ENCODE results near the gene CHMP5. TPM values are rescaled to one million over a fixed set of nuclear protein-coding genes. Genes with fewer than 3 reads are reported as not detected.

CHMP5 gene
- polyA plus RNA-seq, 1 donor from 2014 or later = 286 TPM

DNA sequence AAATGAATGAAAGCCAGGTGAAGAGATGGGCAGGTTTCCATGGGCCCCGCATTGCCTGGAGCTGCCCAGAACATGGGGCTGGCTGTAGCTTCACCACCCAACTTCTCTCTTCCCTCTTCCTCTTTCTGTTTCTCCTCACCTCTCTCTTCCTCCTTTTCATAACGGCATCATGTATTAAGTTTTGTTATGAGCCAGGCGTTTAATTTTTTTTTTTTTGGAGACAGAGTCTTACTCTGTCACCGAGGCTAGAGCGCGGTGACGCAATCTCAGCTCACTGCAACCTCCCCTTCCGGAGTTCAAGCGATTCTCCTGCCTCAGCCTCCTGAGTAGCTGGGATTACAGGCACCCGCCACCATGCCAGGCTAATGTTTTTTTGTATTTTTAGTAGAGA lies 37.8 kb upstream of the CHMP5 start:
- Histone ChIP-seq H2AFZ (ENCODE audit: low read depth, low read length) (no peak overlapping the region), H3K9ac (ENCODE audit: low read length) (no peak overlapping the region), H3K4me3 (ENCODE audit: low read length) (no peak overlapping the region), H3K27ac (ENCODE audit: low read length) (no peak overlapping the region), H3K9me2 (ENCODE audit: insufficient read depth, low read length) (no peaks in the 10 kb centered on the region), H3K36me3 (ENCODE audit: insufficient read depth, low read length) (no peaks in the 10 kb centered on the region), H3K27me3 (ENCODE audit: insufficient read depth, low read depth, low read length) (no peaks in the 10 kb centered on the region), H3F3A (ENCODE audit: insufficient read depth, low read length, poor library complexity, severe bottlenecking) (no peaks in the 10 kb centered on the region), H3K4me2 (ENCODE audit: low read length) (no peak overlapping the region), H4K20me1 (ENCODE audit: insufficient read depth) (no peaks in the 10 kb centered on the region), H3K79me2 (replicated peaks; ENCODE audit: insufficient read depth, low read length) (no peaks in the 10 kb centered on the region), H3K9me3 (ENCODE audit: low read length) (no peaks in the 10 kb centered on the region)
- no peak for TF ChIP-seq RAD21 (conservative IDR thresholded peaks at IDR 0.05)
- TF ChIP-seq POLR2AphosphoS5 (IDR thresholded peaks at IDR 0.05) = no peak
- TF ChIP-seq, protein P1, sequence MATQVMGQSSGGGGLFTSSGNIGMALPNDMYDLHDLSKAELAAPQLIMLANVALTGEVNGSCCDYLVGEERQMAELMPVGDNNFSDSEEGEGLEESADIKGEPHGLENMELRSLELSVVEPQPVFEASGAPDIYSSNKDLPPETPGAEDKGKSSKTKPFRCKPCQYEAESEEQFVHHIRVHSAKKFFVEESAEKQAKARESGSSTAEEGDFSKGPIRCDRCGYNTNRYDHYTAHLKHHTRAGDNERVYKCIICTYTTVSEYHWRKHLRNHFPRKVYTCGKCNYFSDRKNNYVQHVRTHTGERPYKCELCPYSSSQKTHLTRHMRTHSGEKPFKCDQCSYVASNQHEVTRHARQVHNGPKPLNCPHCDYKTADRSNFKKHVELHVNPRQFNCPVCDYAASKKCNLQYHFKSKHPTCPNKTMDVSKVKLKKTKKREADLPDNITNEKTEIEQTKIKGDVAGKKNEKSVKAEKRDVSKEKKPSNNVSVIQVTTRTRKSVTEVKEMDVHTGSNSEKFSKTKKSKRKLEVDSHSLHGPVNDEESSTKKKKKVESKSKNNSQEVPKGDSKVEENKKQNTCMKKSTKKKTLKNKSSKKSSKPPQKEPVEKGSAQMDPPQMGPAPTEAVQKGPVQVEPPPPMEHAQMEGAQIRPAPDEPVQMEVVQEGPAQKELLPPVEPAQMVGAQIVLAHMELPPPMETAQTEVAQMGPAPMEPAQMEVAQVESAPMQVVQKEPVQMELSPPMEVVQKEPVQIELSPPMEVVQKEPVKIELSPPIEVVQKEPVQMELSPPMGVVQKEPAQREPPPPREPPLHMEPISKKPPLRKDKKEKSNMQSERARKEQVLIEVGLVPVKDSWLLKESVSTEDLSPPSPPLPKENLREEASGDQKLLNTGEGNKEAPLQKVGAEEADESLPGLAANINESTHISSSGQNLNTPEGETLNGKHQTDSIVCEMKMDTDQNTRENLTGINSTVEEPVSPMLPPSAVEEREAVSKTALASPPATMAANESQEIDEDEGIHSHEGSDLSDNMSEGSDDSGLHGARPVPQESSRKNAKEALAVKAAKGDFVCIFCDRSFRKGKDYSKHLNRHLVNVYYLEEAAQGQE (IDR thresholded peaks at IDR 0.05; ENCODE audit: borderline replicate concordance) = no peak
- TF ChIP-seq MXI1 (conservative IDR thresholded peaks at IDR 0.05; ENCODE audit: poor library complexity, severe bottlenecking) = no peak
- no peak for TF ChIP-seq SMC3 (conservative IDR thresholded peaks at IDR 0.05; ENCODE audit: poor library complexity)
- no peak for TF ChIP-seq TAF1 (IDR thresholded peaks at IDR 0.05; ENCODE audit: low read depth)
- no peak for TF ChIP-seq CTCF (IDR thresholded peaks at IDR 0.05; ENCODE audit: poor library complexity, severe bottlenecking)
- no peak for TF ChIP-seq EP300 (conservative IDR thresholded peaks at IDR 0.05; ENCODE audit: poor library complexity, severe bottlenecking)
- TF ChIP-seq EZH2 (IDR thresholded peaks at IDR 0.05; ENCODE audit: borderline replicate concordance, insufficient read depth, low read length, poor library complexity, severe bottlenecking) = no peak

GRCh38 chr9:33227741-33228140 lies 37.1 kb upstream of the CHMP5 start:
- Histone ChIP-seq H3K9me3 (ENCODE audit: low read length) (no peaks in the 10 kb centered on the region), H4K20me1 (ENCODE audit: insufficient read depth) (no peaks in the 10 kb centered on the region), H3K9me2 (ENCODE audit: insufficient read depth, low read length) (no peaks in the 10 kb centered on the region), H2AFZ (ENCODE audit: low read depth, low read length) (no peak overlapping the region), H3K9ac (ENCODE audit: low read length) (no peak overlapping the region), H3K36me3 (ENCODE audit: insufficient read depth, low read length) (no peaks in the 10 kb centered on the region), H3F3A (ENCODE audit: insufficient read depth, low read length, poor library complexity, severe bottlenecking) (no peaks in the 10 kb centered on the region), H3K27ac (ENCODE audit: low read length) (no peak overlapping the region), H3K27me3 (ENCODE audit: insufficient read depth, low read depth, low read length) (no peaks in the 10 kb centered on the region), H3K4me3 (ENCODE audit: low read length) (no peak overlapping the region), H3K79me2 (replicated peaks; ENCODE audit: insufficient read depth, low read length) (no peaks in the 10 kb centered on the region), H3K4me2 (ENCODE audit: low read length) (no peak overlapping the region)
- no peak for TF ChIP-seq SMC3 (conservative IDR thresholded peaks at IDR 0.05; ENCODE audit: poor library complexity)
- TF ChIP-seq TAF1 (IDR thresholded peaks at IDR 0.05; ENCODE audit: low read depth) = no peak
- TF ChIP-seq, protein P1 (IDR thresholded peaks at IDR 0.05; ENCODE audit: borderline replicate concordance) = no peak
- TF ChIP-seq POLR2AphosphoS5 (IDR thresholded peaks at IDR 0.05) = no peak
- no peak for TF ChIP-seq MXI1 (conservative IDR thresholded peaks at IDR 0.05; ENCODE audit: poor library complexity, severe bottlenecking)
- no peak for TF ChIP-seq CTCF (IDR thresholded peaks at IDR 0.05; ENCODE audit: poor library complexity, severe bottlenecking)
- TF ChIP-seq EP300 (conservative IDR thresholded peaks at IDR 0.05; ENCODE audit: poor library complexity, severe bottlenecking) = no peak
- TF ChIP-seq RAD21 (conservative IDR thresholded peaks at IDR 0.05) = no peak
- no peak for TF ChIP-seq EZH2 (IDR thresholded peaks at IDR 0.05; ENCODE audit: borderline replicate concordance, insufficient read depth, low read length, poor library complexity, severe bottlenecking)
